OCI-LY1 (cell line): ENCODE measurements around the gene TNFRSF12A.

Experiments used
- H2AFZ ChIP-seq: fragments of 200-600 bp; sonication (generic), shearing (Covaris generic); 2 replicates; pipeline ENCODE4 v1.6.0; 2014; ENCODE audit warnings: antibody characterized with exemption, mild to moderate bottlenecking, low read length
- H3F3A ChIP-seq: fragments of 200-600 bp; sonication (generic), shearing (Covaris generic); 2 replicates; pipeline ENCODE4 v1.6.0; 2014; ENCODE audit warnings: mild to moderate bottlenecking, antibody characterized with exemption, low read length, moderate library complexity; ENCODE audit not compliant: insufficient read depth
- H3K27ac ChIP-seq: fragments of 200-600 bp; sonication (generic); 2 replicates; pipeline ENCODE4 v1.5.1; 2014; ENCODE audit warnings: low read length, mixed run types, mild to moderate bottlenecking, low read depth; ENCODE audit not compliant: poor library complexity, severe bottlenecking
- H3K27me3 ChIP-seq: fragments of 200-600 bp; sonication (generic); 2 replicates; pipeline ENCODE4 v1.6.0; 2014; ENCODE audit warnings: antibody characterized with exemption, mild to moderate bottlenecking, low read length, moderate library complexity; ENCODE audit not compliant: insufficient read depth
- H3K36me3 ChIP-seq: fragments of 200-600 bp; sonication (generic); 2 replicates; pipeline ENCODE4 v1.6.1; 2014; ENCODE audit warnings: mild to moderate bottlenecking, antibody characterized with exemption, low read length, moderate library complexity, mixed read lengths; ENCODE audit not compliant: insufficient read depth
- H3K4me1 ChIP-seq: fragments of 200-600 bp; sonication (generic); 2 replicates; pipeline ENCODE4 v1.5.1; 2014; ENCODE audit warnings: mild to moderate bottlenecking, low read length, moderate library complexity; ENCODE audit not compliant: insufficient read depth, severe bottlenecking
- H3K4me2 ChIP-seq: fragments of 200-600 bp; sonication (generic), shearing (Covaris generic); 2 replicates; pipeline ENCODE4 v1.6.1; 2014; ENCODE audit warnings: low read length
- H3K4me3 ChIP-seq: fragments of 200-600 bp; sonication (generic); 2 replicates; pipeline ENCODE4 v1.5.1; 2014; ENCODE audit warnings: low read length, low read depth, mild to moderate bottlenecking, mixed read lengths; ENCODE audit not compliant: poor library complexity, severe bottlenecking
- H3K79me2 ChIP-seq: fragments of 200-600 bp; shearing (Covaris generic); 2 replicates; pipeline ENCODE4 v1.6.1; 2016; ENCODE audit warnings: mixed run types, low read length, mixed read lengths; ENCODE audit not compliant: insufficient read depth
- H3K9ac ChIP-seq: fragments of 200-600 bp; sonication (generic), shearing (Covaris generic); 2 replicates; pipeline ENCODE4 v1.6.1; 2014; ENCODE audit warnings: mild to moderate bottlenecking, low read length, mixed read lengths
- H3K9me2 ChIP-seq: fragments of 200-600 bp; sonication (generic), shearing (Covaris generic); 2 replicates; pipeline ENCODE4 v1.6.1; 2014; ENCODE audit warnings: low read depth, mild to moderate bottlenecking, low read length, mixed read lengths
- H3K9me3 ChIP-seq: fragments of 200-600 bp; shearing (Covaris generic); 2 replicates; pipeline ENCODE4 v1.6.1; 2014; ENCODE audit warnings: low read length, mixed read lengths
- H4K20me1 ChIP-seq: fragments of 200-600 bp; sonication (generic), shearing (Covaris generic); 2 replicates; pipeline ENCODE4 v1.6.0; 2016; ENCODE audit warnings: mild to moderate bottlenecking, low read length; ENCODE audit not compliant: insufficient read depth
- CTCF ChIP-seq: fragments of 200-600 bp; sonication (generic), shearing (Covaris generic); IDR thresholded peaks from 2 replicates; pipeline ENCODE4 v1.5.1; 2017; ENCODE audit warnings: mild to moderate bottlenecking, antibody characterized with exemption, low read length, moderate library complexity, mixed read lengths
- EZH2 ChIP-seq: fragments of 200-600 bp; sonication (generic), shearing (Covaris generic); IDR thresholded peaks from 2 replicates; pipeline ENCODE4 v1.8.0; 2017; ENCODE audit warnings: borderline replicate concordance, mixed run types, mild to moderate bottlenecking, antibody characterized with exemption, low read length, moderate library complexity, mixed read lengths

The TNFRSF12A gene

GRCh38 chr16:2985893-2986355 is 34.2 kb upstream of the TNFRSF12A start:
- TF ChIP-seq CTCF (no peak), EZH2 (no peak)
- no peak overlapping the region for H3K4me2 ChIP-seq
- peaks cover 3% of the 10 kb centered on the region; the same call in 1 of the 2 replicates for H3K27me3 ChIP-seq
- H3K27ac ChIP-seq = no peak overlapping the region
- H3K4me3 ChIP-seq = no peak overlapping the region
- H3K4me1 ChIP-seq = peaks cover 20% of the 10 kb centered on the region
- H3F3A ChIP-seq = no peaks in the 10 kb centered on the region
- H3K9me3 ChIP-seq = no peaks in the 10 kb centered on the region
- no peaks in the 10 kb centered on the region for H3K36me3 ChIP-seq
- H3K9ac ChIP-seq = no peak overlapping the region
- no peak overlapping the region for H2AFZ ChIP-seq
- no peaks in the 10 kb centered on the region for H3K79me2 ChIP-seq
- no peaks in the 10 kb centered on the region for H4K20me1 ChIP-seq
- no peaks in the 10 kb centered on the region for H3K9me2 ChIP-seq

DNA sequence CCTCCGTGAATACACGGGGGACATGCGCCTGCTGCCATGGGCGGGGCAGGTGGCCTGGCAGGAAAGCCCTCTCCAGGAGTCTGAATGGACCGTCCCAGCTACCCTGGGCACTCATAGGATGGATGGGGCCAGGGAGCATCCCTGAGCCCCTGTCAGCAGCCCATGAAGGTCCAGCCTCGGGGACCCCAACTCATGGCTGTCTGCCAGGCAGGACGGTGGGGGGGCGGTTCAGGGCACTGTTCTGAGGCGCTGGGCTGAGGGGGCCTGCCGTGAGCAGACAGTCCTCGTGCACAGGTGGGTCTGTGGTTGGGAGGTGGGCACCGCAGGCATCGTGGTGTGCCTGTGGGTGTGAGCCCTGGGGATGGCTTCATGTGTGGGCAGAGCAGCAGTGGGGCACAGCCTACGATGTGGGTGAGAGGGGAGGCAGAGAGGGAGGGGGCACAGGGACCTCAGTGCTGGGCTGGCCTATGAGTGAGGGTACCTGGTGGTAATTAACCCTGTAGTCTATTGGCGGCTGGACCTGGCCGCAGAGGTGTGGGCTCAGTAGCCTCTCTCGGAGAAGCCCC is 33.5 kb upstream of the TNFRSF12A start:
- TF ChIP-seq EZH2 = no peak
- no peak for TF ChIP-seq CTCF
- Histone ChIP-seq H3K36me3 (no peaks in the 10 kb centered on the region), H3K27ac (no peak overlapping the region), H3K9me3 (no peaks in the 10 kb centered on the region), H2AFZ (no peak overlapping the region), H3K9ac (no peak overlapping the region), H3K9me2 (no peaks in the 10 kb centered on the region), H3K4me3 (no peak overlapping the region), H3K4me2 (no peak overlapping the region), H3K79me2 (no peaks in the 10 kb centered on the region), H3K4me1 (peaks cover 16% of the 10 kb centered on the region), H4K20me1 (no peaks in the 10 kb centered on the region), H3F3A (no peaks in the 10 kb centered on the region), H3K27me3 (peaks cover 3% of the 10 kb centered on the region; the same call in 1 of the 2 replicates)

- Histone ChIP-seq H3F3A (no peaks in the 10 kb centered on the region), H3K4me2 (no peak overlapping the region), H3K36me3 (no peaks in the 10 kb centered on the region), H3K79me2 (no peaks in the 10 kb centered on the region), H3K4me1 (peaks cover 16% of the 10 kb centered on the region), H4K20me1 (no peaks in the 10 kb centered on the region), H3K27ac (no peak overlapping the region), H3K9me2 (no peaks in the 10 kb centered on the region), H2AFZ (no peak overlapping the region), H3K9me3 (no peaks in the 10 kb centered on the region), H3K9ac (no peak overlapping the region), H3K27me3 (peaks cover 3% of the 10 kb centered on the region; the same call in 1 of the 2 replicates), H3K4me3 (no peak overlapping the region)
- TF ChIP-seq CTCF (no peak), EZH2 (no peak)
Measured at GRCh38 chr16:2987286-2987685, 32.9 kb upstream of the TNFRSF12A start.
